OCI-LY7 (cell line): ENCODE results near the gene TEX28. TPM values are rescaled to one million over a fixed set of nuclear protein-coding genes. Genes with fewer than 3 reads are reported as not detected.

ENCODE experiments used
- BruUV-seq: library from RNA; stranded (reverse); fragments of 400-500 nt; replicated peaks from 2 replicates; lab custom pipeline; 2021; lab: Mats Ljungman, UMichigan
- CTCF ChIA-PET: fragments of 300-600 bp; sonication (Branson Sonifier 250); formaldehyde crosslinking; loops from one replicate; lab custom pipeline; 2022; ENCODE audit warnings: antibody characterized with exemption; ENCODE audit not compliant: unreplicated experiment; lab: Charles Lee
- POLR2A ChIA-PET: fragments of 300-600 bp; sonication (Branson Sonifier 250); formaldehyde crosslinking; loops from one replicate; lab custom pipeline; 2022; ENCODE audit warnings: antibody characterized with exemption; lab: Charles Lee
- DNase-seq: peaks from one replicate; pipeline ENCODE4 v3.0.0-alpha.2; 2015; ENCODE audit warnings: low spot score
- H2AFZ ChIP-seq: fragments of 200-600 bp; sonication (generic), shearing (Covaris generic); 2 replicates; pipeline ENCODE4 v1.6.1; 2014; ENCODE audit warnings: mild to moderate bottlenecking, antibody characterized with exemption, low read length, moderate library complexity
- H3K27ac ChIP-seq: fragments of 200-600 bp; sonication (generic); 2 replicates; pipeline ENCODE4 v1.5.1; 2014; ENCODE audit warnings: mixed run types, low read depth, mild to moderate bottlenecking, moderate library complexity, low read length, inconsistent platforms; ENCODE audit not compliant: poor library complexity, severe bottlenecking
- H3K36me3 ChIP-seq: fragments of 200-600 bp; sonication (generic); 2 replicates; pipeline ENCODE4 v1.6.1; 2014; ENCODE audit warnings: mild to moderate bottlenecking, antibody characterized with exemption, low read length, moderate library complexity, mixed read lengths; ENCODE audit not compliant: insufficient read depth
- H3K4me1 ChIP-seq: fragments of 200-600 bp; sonication (generic); 2 replicates; pipeline ENCODE4 v1.5.1; 2014; ENCODE audit warnings: mild to moderate bottlenecking, low read length; ENCODE audit not compliant: insufficient read depth, poor library complexity, severe bottlenecking
- H3K4me2 ChIP-seq: fragments of 200-600 bp; sonication (generic); 2 replicates; pipeline ENCODE4 v1.6.1; 2014; ENCODE audit warnings: mild to moderate bottlenecking, low read length
- H3K4me3 ChIP-seq: fragments of 200-600 bp; sonication (generic); 2 replicates; pipeline ENCODE4 v1.5.1; 2014; ENCODE audit warnings: mild to moderate bottlenecking, low read depth, low read length; ENCODE audit not compliant: poor library complexity, severe bottlenecking
- H3K79me2 ChIP-seq: fragments of 200-600 bp; sonication (generic); 2 replicates; pipeline ENCODE4 v1.6.1; 2016; ENCODE audit warnings: low read depth, mild to moderate bottlenecking, low read length, moderate library complexity, mixed read lengths; ENCODE audit not compliant: insufficient read depth
- H3K9me2 ChIP-seq: fragments of 200-600 bp; sonication (generic); 2 replicates; pipeline ENCODE4 v1.6.1; 2016; ENCODE audit warnings: mild to moderate bottlenecking, low read length, mixed read lengths; ENCODE audit not compliant: insufficient read depth
- H3K9me3 ChIP-seq: fragments of 200-600 bp; sonication (generic); 2 replicates; pipeline ENCODE4 v1.6.1; 2014; ENCODE audit warnings: mild to moderate bottlenecking, mixed run types, low read length, mixed read lengths
- H4K20me1 ChIP-seq: fragments of 200-600 bp; sonication (generic); 2 replicates; pipeline ENCODE4 v1.6.1; 2014; ENCODE audit warnings: mild to moderate bottlenecking, antibody characterized with exemption, low read length, moderate library complexity, mixed read lengths; ENCODE audit not compliant: insufficient read depth
- EZH2phosphoT487 ChIP-seq: fragments of 200-600 bp; sonication (generic); IDR thresholded peaks from 2 replicates; pipeline ENCODE4 v1.6.1; 2018; ENCODE audit warnings: low read depth, borderline replicate concordance, mild to moderate bottlenecking, mixed run types, antibody characterized with exemption, low read length, moderate library complexity, mixed read lengths
- intact Hi-C: fragments of 100-400 bp; cut with micrococcal nuclease; formaldehyde crosslinking; loops from one replicate; pipeline ENCODE4 v1.10.0; 2022; ENCODE audit not compliant: unreplicated experiment
- total RNA-seq, 2 experiments: library from RNA; depleted of rRNA in 1 of 2; stranded (reverse); fragments of >200 nt in 1 of 2; shearing (Covaris generic) in 1 of 2; gene quantifications; 2 replicates each; pipeline ENCODE4 v1.2.3, GENCODE V29; 2014 to 2022
- TF ChIP-seq, protein P1 (sequence below): fragments of 200-600 bp; sonication (generic); conservative IDR thresholded peaks from 2 replicates; pipeline ENCODE4 v1.5.1; 2014; ENCODE audit warnings: mild to moderate bottlenecking, antibody characterized with exemption, low read length, moderate library complexity, mixed read lengths

The TEX28 gene
- total RNA-seq, 2 experiments from 2014 or later: not detected

- H3K79me2 ChIP-seq: no peaks in the 10 kb centered on the region
- ChIA-PET POLR2A (interaction anchor here (1.0 kb wide), 1 partner anchor 11 kb away, joined by 5 read pairs; no protein-coding TSS in a partner anchor), CTCF (no interaction called here)
- H3K4me2 ChIP-seq: peak overlapping the region; percentile 66
- intact Hi-C loops: no loop called here
- H2AFZ ChIP-seq: peak overlapping the region; percentile 83
- peak overlapping the region; percentile 46 for H3K27ac ChIP-seq
- no peaks in the 10 kb centered on the region for H3K36me3 ChIP-seq
- no peaks in the 10 kb centered on the region for H4K20me1 ChIP-seq
- peak; percentile 71 for DNase-seq
- H3K4me3 ChIP-seq: no peak overlapping the region
- H3K9me2 ChIP-seq: no peaks in the 10 kb centered on the region
- peaks cover 54% of the 10 kb centered on the region for H3K4me1 ChIP-seq
- H3K9me3 ChIP-seq: no peaks in the 10 kb centered on the region
- BruUV-seq: no TSS peak
- no peak for TF ChIP-seq EZH2phosphoT487
- TF ChIP-seq, protein P1, sequence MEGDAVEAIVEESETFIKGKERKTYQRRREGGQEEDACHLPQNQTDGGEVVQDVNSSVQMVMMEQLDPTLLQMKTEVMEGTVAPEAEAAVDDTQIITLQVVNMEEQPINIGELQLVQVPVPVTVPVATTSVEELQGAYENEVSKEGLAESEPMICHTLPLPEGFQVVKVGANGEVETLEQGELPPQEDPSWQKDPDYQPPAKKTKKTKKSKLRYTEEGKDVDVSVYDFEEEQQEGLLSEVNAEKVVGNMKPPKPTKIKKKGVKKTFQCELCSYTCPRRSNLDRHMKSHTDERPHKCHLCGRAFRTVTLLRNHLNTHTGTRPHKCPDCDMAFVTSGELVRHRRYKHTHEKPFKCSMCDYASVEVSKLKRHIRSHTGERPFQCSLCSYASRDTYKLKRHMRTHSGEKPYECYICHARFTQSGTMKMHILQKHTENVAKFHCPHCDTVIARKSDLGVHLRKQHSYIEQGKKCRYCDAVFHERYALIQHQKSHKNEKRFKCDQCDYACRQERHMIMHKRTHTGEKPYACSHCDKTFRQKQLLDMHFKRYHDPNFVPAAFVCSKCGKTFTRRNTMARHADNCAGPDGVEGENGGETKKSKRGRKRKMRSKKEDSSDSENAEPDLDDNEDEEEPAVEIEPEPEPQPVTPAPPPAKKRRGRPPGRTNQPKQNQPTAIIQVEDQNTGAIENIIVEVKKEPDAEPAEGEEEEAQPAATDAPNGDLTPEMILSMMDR: no peak
Measured at GRCh38 chrX:154327038-154327820, 32.3 kb upstream of the TEX28 start.

- Histone ChIP-seq H4K20me1 (no peaks in the 10 kb centered on the region), H2AFZ (no peak overlapping the region), H3K4me1 (peaks cover 61% of the 10 kb centered on the region), H3K36me3 (no peaks in the 10 kb centered on the region), H3K4me2 (no peak overlapping the region), H3K27ac (no peak overlapping the region), H3K9me3 (no peaks in the 10 kb centered on the region), H3K79me2 (no peaks in the 10 kb centered on the region), H3K9me2 (no peaks in the 10 kb centered on the region), H3K4me3 (no peak overlapping the region)
- no TSS peak for BruUV-seq
- TF ChIP-seq, protein P1: no peak
- no peak for TF ChIP-seq EZH2phosphoT487
- DNase-seq: no peak
- ChIA-PET POLR2A (interaction anchor here (1.5 kb wide), 1 partner anchor 73 kb away, joined by 3 read pairs; the partner anchor contains the start of gene RPL10), CTCF (no interaction called here)
- intact Hi-C loops: no loop called here
Measured at GRCh38 chrX:154325541-154325940, 30.6 kb upstream of the TEX28 start.

DNA sequence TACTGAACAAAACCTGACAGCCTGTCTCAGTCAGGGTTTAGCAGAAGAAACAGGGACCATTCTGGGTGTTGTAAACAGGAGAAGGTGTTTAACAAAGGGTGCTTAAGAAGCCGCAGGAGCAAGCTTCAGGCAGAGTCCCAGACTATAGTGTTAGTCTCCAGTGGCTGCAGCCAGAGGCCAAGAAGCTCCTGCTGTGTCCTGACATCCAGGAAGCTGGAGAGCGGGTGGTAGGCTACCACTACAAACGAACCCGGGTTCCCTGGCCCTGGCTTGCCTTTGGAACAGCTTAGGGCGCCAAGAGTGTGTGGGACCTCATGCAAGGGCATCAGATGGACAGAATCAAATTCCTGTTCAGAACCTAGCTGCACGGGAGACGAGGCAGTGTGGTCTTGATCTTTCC is 28.6 kb upstream of the TEX28 start:
- no peak overlapping the region for H3K27ac ChIP-seq
- H3K4me3 ChIP-seq: no peak overlapping the region
- H3K9me2 ChIP-seq: no peaks in the 10 kb centered on the region
- no peak overlapping the region for H2AFZ ChIP-seq
- DNase-seq: no peak
- H3K36me3 ChIP-seq: no peaks in the 10 kb centered on the region
- no peaks in the 10 kb centered on the region for H4K20me1 ChIP-seq
- CTCF ChIA-PET: no interaction called here
- intact Hi-C loops: no loop called here
- no peaks in the 10 kb centered on the region for H3K9me3 ChIP-seq
- no peak overlapping the region for H3K4me2 ChIP-seq
- no peak for TF ChIP-seq EZH2phosphoT487
- TF ChIP-seq, protein P1: no peak
- H3K4me1 ChIP-seq: peaks cover 59% of the 10 kb centered on the region
- no TSS peak for BruUV-seq
- no peaks in the 10 kb centered on the region for H3K79me2 ChIP-seq
- POLR2A ChIA-PET: no interaction called here
